Left lung (tissue), 10 donors: ENCODE data around the gene TDP1. TPM values are rescaled to one million over a fixed set of nuclear protein-coding genes. Genes with fewer than 3 reads are reported as not detected.

Experiments used
- ATAC-seq: fragments of 200-7000 bp; cut with Tn5 transposase; one replicate; pipeline ENCODE4 v1.9.1; 2020; ENCODE audit warnings: moderate library complexity
- DNase-seq, 4 donors: peaks; one replicate each; pipeline ENCODE4 v3.0.0-alpha.2; 2013 to 2020
- H3K27ac ChIP-seq, 2 donors: fragments of 200-600 bp; sonication (generic) in 1 of 2; one replicate each; pipeline versions ENCODE4 v1.5.0 to v1.8.0; 2020 to 2021
- H3K27me3 ChIP-seq, 2 donors: fragments of 200-600 bp; sonication (generic) in 1 of 2; one replicate each; pipeline versions ENCODE4 v1.5.0 to v1.8.0; 2020 to 2021
- H3K36me3 ChIP-seq, 2 donors: fragments of 200-600 bp; sonication (generic) in 1 of 2; one replicate each; pipeline versions ENCODE4 v1.5.0 to v1.8.0; 2020 to 2021
- H3K4me1 ChIP-seq, 2 donors: fragments of 200-600 bp; one replicate each; pipeline ENCODE4 v1.8.0; 2021
- H3K4me3 ChIP-seq, 2 donors: fragments of 200-600 bp; sonication (generic) in 1 of 2; one replicate each; pipeline versions ENCODE4 v1.5.0 to v1.8.0; 2020 to 2021; ENCODE audit warnings: mild to moderate bottlenecking in 1 of 2
- H3K9me3 ChIP-seq, 2 donors: fragments of 200-600 bp; sonication (generic) in 1 of 2; one replicate each; pipeline versions ENCODE4 v1.5.0 to v1.8.0; 2020 to 2021
- intact Hi-C, 2 donors: fragments of 100-400 bp; cut with DNase I; formaldehyde crosslinking; loops; one replicate each; pipeline versions ENCODE4 v1.11.2 to v1.14.2; 2022
- polyA plus RNA-seq, 6 donors: library from polyadenylated mRNA; unstranded; fragments of 120-200 nt; gene quantifications; one replicate each; pipeline ENCODE4 v1.2.1, GENCODE V29; 2013; ENCODE audit not compliant: insufficient read length in 6 of 6
- total RNA-seq, 2 donors: library from RNA; stranded (reverse); fragmentation: NEBNext Ultra II Directional; extraction: Animal tissue kit (Norgen Biotek cat#: 25700); gene quantifications; one replicate each; pipeline ENCODE4 v1.2.1, GENCODE V29; 2021
- TF ChIP-seq, protein P1 (sequence below), 2 donors: fragments of 200-600 bp; sonication (generic) in 1 of 2; IDR thresholded peaks; one replicate each; pipeline versions ENCODE4 v1.5.0 to v1.8.0; 2021; ENCODE audit warnings: antibody characterized with exemption in 2 of 2
- donor health status: DM: no; HTN: yes; CAD: no.
- donor health status: DM: no; HTN: no; CAD: no.

Gene TDP1
- total and polyA plus RNA-seq, 8 donors = 8.8 to 20.8 (median 15.8) TPM

DNA sequence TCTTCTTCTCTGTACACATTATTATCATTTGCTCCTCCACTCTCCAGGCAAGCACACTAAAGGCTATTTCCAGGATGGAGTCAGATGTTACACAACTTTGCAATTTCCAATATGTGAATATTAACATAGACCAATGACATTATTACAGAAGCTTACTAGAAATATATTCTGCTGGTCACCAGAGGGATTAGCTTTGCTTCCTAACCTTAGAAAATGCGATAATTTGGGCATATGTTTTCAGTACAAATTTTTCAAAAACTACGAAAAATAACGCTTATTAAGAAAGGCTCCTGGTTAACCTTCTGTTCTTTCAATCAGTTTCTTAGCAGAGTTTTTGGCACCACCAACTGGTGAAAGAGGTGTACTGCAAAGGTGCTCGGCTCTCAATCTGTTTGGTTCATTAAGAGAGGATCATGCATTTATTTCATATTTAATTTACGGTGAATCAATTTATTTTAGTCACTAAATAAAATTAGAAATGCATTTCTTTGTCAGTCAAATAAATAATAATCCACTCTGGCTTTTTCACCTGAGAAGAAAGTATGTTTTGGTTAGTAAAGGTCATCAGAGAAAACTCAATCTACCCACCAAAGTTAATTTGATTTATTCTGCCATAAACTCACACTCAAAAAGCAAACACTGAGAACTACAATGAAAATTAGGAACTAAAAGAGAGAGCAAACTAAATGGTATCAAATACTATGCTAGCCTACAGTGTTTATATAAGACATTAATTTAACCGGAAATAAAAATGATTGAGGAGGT is 40.4 kb upstream of the TDP1 start:
- no peaks in the 10 kb centered on the region for H3K36me3 ChIP-seq
- intact Hi-C loops = no loop called here
- peak; percentile 79 for ATAC-seq
- TF ChIP-seq, protein P1, sequence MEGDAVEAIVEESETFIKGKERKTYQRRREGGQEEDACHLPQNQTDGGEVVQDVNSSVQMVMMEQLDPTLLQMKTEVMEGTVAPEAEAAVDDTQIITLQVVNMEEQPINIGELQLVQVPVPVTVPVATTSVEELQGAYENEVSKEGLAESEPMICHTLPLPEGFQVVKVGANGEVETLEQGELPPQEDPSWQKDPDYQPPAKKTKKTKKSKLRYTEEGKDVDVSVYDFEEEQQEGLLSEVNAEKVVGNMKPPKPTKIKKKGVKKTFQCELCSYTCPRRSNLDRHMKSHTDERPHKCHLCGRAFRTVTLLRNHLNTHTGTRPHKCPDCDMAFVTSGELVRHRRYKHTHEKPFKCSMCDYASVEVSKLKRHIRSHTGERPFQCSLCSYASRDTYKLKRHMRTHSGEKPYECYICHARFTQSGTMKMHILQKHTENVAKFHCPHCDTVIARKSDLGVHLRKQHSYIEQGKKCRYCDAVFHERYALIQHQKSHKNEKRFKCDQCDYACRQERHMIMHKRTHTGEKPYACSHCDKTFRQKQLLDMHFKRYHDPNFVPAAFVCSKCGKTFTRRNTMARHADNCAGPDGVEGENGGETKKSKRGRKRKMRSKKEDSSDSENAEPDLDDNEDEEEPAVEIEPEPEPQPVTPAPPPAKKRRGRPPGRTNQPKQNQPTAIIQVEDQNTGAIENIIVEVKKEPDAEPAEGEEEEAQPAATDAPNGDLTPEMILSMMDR (IDR thresholded peaks at IDR 0.05) = peak; percentile 86 to 91
- peaks cover 3% of the 10 kb centered on the region in 2 donors for H3K4me1 ChIP-seq
- H3K27me3 ChIP-seq = no peaks in the 10 kb centered on the region
- no peaks in the 10 kb centered on the region for H3K9me3 ChIP-seq
- H3K27ac ChIP-seq = no peak overlapping the region
- no peak overlapping the region for H3K4me3 ChIP-seq
- DNase-seq = peak in 2 of 4 donors; percentile 60 to 73

DNA sequence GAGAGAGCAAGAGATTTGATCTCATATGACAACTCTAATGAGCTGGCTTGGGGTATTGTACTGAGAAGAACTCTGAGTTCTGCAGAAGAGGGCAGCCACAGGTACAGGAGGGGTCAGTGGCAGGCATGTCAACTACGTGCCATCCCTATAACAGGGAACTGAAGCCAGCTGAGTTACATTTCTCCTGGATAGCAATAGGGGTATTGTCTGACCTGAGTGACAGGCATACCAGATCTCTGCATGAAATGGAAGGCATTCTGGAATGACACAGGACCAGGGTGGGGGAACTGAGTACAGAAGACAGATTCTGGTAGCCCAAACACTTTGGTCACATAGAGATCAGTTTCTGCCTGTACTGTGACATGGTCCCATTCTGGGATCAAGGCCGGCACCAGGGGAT is 37.0 kb upstream of the TDP1 start:
- H3K27ac ChIP-seq = no peak overlapping the region
- H3K4me3 ChIP-seq = no peak overlapping the region
- intact Hi-C loops = no loop called here
- H3K9me3 ChIP-seq = no peaks in the 10 kb centered on the region
- no peak for ATAC-seq
- DNase-seq = no peak
- TF ChIP-seq, protein P1 (IDR thresholded peaks at IDR 0.05) = no peak
- H3K36me3 ChIP-seq = no peaks in the 10 kb centered on the region
- H3K27me3 ChIP-seq = no peaks in the 10 kb centered on the region
- peaks cover 0 to 3% of the 10 kb centered on the region in 2 donors for H3K4me1 ChIP-seq

DNA sequence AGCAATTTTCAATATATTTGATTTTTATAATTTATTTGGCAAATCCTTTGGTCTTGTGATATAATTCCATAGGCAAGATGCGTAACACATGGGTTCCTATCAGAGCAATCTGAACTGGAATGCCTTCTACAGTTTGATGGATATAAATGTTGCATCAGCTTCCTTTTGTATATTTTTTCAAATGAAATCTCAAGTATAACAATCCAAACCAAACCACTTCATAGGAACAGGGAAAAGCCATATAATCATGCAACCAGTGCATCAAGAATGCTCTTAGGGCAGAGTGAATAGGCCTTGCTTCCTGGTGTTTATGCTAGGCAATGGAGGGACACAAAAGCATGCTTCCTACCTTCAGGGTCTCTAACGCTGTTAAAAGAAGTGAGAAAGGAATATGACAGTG is 35.7 kb upstream of the TDP1 start:
- Histone ChIP-seq H3K4me1 (peaks cover 0 to 1% of the 10 kb centered on the region in 2 donors), H3K36me3 (no peaks in the 10 kb centered on the region), H3K27ac (no peak overlapping the region), H3K27me3 (no peaks in the 10 kb centered on the region), H3K4me3 (no peak overlapping the region), H3K9me3 (no peaks in the 10 kb centered on the region)
- TF ChIP-seq, protein P1 (IDR thresholded peaks at IDR 0.05) = no peak
- no peak for DNase-seq
- ATAC-seq = no peak
- intact Hi-C loops = loop anchor here in 1 of 2 donors (10.0 kb wide), 1 partner anchor 895 kb away; no protein-coding TSS in a partner anchor

DNA sequence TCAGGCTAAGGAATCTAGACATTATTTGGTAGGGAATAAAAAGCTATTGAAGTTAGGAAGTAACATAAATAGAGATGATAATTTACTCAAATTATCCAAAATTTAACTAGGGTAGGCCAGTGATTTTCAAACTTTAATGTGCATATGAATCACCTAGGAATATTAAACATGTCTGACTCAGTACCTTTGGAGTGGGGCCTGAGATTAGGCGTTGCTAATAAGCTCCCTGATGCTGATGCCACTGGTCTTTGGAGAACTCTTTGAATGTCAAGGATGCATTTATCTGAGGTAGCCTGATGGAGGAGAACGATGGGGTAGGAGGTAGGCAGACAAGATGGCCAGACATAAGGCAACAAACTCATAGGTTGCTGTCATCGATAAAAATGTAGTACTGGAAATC is 34.4 kb upstream of the TDP1 start:
- intact Hi-C loops = loop anchor here in 1 of 2 donors (10.0 kb wide), 1 partner anchor 897 kb away; no protein-coding TSS in a partner anchor
- H3K4me1 ChIP-seq = no peaks in the 10 kb centered on the region
- ATAC-seq (no peak), DNase-seq (no peak)
- H3K27me3 ChIP-seq = no peaks in the 10 kb centered on the region
- H3K36me3 ChIP-seq = no peaks in the 10 kb centered on the region
- H3K27ac ChIP-seq = no peak overlapping the region
- no peaks in the 10 kb centered on the region for H3K9me3 ChIP-seq
- TF ChIP-seq, protein P1 (IDR thresholded peaks at IDR 0.05) = no peak
- H3K4me3 ChIP-seq = no peak overlapping the region

DNA sequence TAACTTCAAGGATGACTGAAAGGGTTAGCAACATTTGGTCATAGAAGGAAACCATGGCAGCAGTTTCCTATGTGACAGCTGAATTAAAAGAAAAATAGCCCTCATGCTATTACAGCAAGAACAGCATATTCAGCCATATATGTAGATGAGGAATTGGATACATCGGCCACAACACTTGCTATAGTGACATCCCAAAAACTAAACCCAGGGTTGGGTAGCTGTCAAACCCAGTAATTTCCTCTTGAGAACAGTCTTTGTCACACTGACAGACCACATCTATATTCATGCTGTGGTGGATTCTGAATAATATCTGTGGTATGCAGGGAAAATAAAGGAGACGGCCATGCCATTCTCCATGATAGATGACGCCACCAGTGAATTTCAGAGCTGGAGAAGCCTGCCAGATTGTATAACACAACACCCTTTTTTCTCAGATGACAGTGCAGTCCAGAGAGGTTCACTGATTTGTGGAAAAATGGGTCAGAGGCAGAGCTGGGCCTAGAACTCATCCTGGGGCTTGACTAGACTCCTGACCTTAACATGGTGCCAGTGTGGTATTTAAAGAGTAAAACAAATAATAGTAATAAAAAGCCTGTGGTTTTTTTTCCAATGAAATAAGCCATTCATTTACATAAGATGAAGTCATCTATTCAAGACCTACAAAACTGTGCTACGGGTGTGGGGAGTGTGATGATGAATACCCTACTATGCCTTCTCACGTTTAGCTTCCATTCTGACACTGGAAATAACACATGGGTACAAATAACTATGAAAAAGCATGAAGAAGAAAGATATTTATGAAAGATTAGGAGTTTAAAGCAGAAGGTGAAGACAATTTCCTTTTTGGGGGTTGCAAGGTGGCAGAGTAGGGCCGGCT is 33.5 kb upstream of the TDP1 start:
- Histone ChIP-seq H3K27me3 (no peaks in the 10 kb centered on the region), H3K4me3 (no peak overlapping the region), H3K36me3 (no peaks in the 10 kb centered on the region), H3K4me1 (no peaks in the 10 kb centered on the region), H3K27ac (no peak overlapping the region), H3K9me3 (no peaks in the 10 kb centered on the region)
- intact Hi-C loops = loop anchor here in 1 of 2 donors (10.0 kb wide), 1 partner anchor 897 kb away; no protein-coding TSS in a partner anchor
- TF ChIP-seq, protein P1 (IDR thresholded peaks at IDR 0.05) = no peak
- DNase-seq (no peak), ATAC-seq (no peak)
